Mucosa of rectum (tissue), 2 donors: ENCODE measurements around the gene PCNX2.

ENCODE experiments used
- H3K27ac ChIP-seq, 2 donors: one replicate each; pipeline ENCODE4 v1.7.0; 2013; ENCODE audit warnings: inconsistent platforms in 2 of 2, low read depth in 2 of 2, low read length in 2 of 2
- H3K27me3 ChIP-seq, 2 donors: one replicate each; pipeline ENCODE4 v1.7.0; 2013; ENCODE audit warnings: low read length in 2 of 2; ENCODE audit not compliant: control insufficient read depth in 2 of 2, insufficient read depth in 2 of 2
- H3K36me3 ChIP-seq, 2 donors: one replicate each; pipeline ENCODE4 v1.7.0; 2013; ENCODE audit warnings: low read length in 2 of 2; ENCODE audit not compliant: control insufficient read depth in 2 of 2, insufficient read depth in 2 of 2
- H3K4me1 ChIP-seq, 2 donors: one replicate each; pipeline ENCODE4 v1.7.0; 2013; ENCODE audit warnings: low read length in 2 of 2, mild to moderate bottlenecking in 1 of 2; ENCODE audit not compliant: control insufficient read depth in 2 of 2, insufficient read depth in 2 of 2
- H3K4me3 ChIP-seq, 2 donors: one replicate each; pipeline ENCODE4 v1.7.0; 2013; ENCODE audit warnings: low read length in 2 of 2
- H3K9ac ChIP-seq, 2 donors: one replicate each; pipeline ENCODE4 v1.7.0; 2013; ENCODE audit warnings: low read length in 2 of 2, low read depth in 1 of 2, mild to moderate bottlenecking in 1 of 2
- H3K9me3 ChIP-seq, 2 donors: one replicate each; pipeline ENCODE4 v1.7.0; 2013; ENCODE audit warnings: low read length in 2 of 2; ENCODE audit not compliant: control insufficient read depth in 2 of 2
- donor health status: healthy.
- donor health status: Normal muscosa, but diverticular disease.

Gene PCNX2

GRCh38 chr1:232985882-232986526 lies 309.5 kb downstream of the PCNX2 start:
- Histone ChIP-seq H3K27ac (no peak overlapping the region), H3K4me1 (peaks cover 7 to 13% of the 10 kb centered on the region in 2 donors), H3K36me3 (no peaks in the 10 kb centered on the region), H3K9me3 (no peaks in the 10 kb centered on the region), H3K9ac (no peak overlapping the region), H3K27me3 (no peaks in the 10 kb centered on the region), H3K4me3 (no peak overlapping the region)

DNA sequence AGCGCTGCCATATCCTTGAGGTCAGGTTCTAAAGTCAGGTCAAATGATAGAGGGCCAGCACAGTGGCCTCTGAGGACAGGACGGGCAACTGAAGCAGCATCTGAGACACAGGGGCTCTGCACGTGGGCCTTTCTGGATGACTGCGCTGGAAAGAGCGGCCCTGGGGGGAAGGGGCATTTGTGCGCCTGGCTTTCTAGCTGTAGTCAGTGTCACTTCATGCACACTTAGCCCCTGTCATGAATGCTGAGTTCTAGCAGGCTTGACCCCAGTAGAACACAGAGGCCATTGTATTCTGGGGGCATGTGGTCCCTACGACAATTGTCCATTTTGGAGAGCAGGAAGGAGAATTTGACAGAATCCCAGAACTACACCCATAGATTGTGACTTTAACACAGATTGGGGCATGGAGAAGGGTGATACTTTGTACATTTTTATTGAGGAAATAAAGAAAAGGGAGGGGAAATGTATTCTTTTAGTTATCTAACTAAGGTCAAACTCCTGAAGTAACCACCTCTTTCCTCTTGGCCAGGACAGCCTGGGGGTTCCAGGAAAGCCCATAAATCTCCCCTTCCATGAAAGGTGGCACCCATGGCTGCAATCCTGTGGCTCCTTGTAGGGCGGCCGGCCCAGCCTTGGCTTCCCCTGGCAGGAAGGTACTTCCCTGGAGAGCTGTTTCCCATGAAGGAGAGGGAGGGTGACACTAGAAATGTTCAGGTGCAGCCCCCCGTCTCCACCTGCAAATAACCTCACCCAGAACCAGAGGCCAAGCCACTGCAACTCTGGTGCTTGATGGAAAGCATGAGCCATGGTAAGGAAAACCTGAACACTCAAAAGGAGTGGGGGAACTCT lies 310.7 kb downstream of the PCNX2 start:
- Histone ChIP-seq H3K4me1 (peaks cover 7 to 13% of the 10 kb centered on the region in 2 donors), H3K4me3 (no peak overlapping the region), H3K27ac (peak overlapping the region; percentile 43 to 58), H3K36me3 (peaks cover 0 to 1% of the 10 kb centered on the region in 2 donors), H3K27me3 (no peaks in the 10 kb centered on the region), H3K9me3 (no peaks in the 10 kb centered on the region), H3K9ac (no peak overlapping the region)

GRCh38 chr1:232983817-232984567 lies 311.5 kb downstream of the PCNX2 start:
- Histone ChIP-seq H3K27ac (peak overlapping the region in 1 of 2 donors; percentile 43), H3K4me3 (no peak overlapping the region), H3K36me3 (peaks cover 2 to 4% of the 10 kb centered on the region in 2 donors), H3K9me3 (no peaks in the 10 kb centered on the region), H3K27me3 (no peaks in the 10 kb centered on the region), H3K4me1 (peaks cover 7 to 13% of the 10 kb centered on the region in 2 donors), H3K9ac (no peak overlapping the region)

GRCh38 chr1:232983375-232983774 lies 312.1 kb downstream of the PCNX2 start:
- Histone ChIP-seq H3K27ac (no peak overlapping the region), H3K9ac (no peak overlapping the region), H3K4me3 (no peak overlapping the region), H3K27me3 (no peaks in the 10 kb centered on the region), H3K4me1 (peaks cover 7 to 13% of the 10 kb centered on the region in 2 donors), H3K36me3 (peaks cover 2 to 4% of the 10 kb centered on the region in 2 donors), H3K9me3 (no peaks in the 10 kb centered on the region)

DNA sequence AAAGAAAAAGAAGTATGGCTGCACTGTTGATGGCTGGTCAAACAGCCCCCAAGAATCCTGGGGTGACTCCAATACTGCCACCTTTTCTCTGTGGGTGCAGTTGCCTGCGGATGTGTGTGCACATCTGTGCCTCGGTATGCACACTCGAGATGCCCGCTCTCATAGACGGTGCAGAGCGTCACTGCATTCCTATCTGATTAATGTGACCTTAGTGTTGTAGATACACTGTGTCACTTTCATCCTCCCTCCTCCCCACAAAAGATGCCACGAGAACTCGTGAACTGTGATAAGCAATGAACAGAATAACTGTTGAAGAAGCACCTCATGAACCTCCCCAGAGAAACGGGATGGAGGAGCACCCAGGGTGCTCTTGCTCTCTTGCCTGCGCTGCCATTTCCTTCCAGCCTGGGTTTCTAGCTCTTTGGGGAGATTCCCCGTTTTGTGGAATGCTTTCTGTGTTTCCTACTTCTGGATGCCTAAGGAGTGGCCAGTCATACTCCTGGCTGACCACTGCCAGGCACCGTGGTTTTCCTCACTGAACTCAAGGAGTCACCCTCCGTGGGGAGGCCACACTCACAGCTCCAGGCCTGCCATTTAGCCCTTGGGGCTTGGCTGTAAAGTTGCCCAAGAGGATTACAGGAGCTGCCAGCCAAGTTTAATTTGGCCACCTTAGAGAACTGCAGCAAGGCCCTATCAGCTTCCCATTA lies 313.1 kb downstream of the PCNX2 start:
- Histone ChIP-seq H3K9ac (no peak overlapping the region), H3K36me3 (peaks cover 2 to 11% of the 10 kb centered on the region in 2 donors), H3K27me3 (no peaks in the 10 kb centered on the region), H3K9me3 (no peaks in the 10 kb centered on the region), H3K4me1 (peaks cover 7 to 13% of the 10 kb centered on the region in 2 donors), H3K27ac (no peak overlapping the region), H3K4me3 (no peak overlapping the region)

- no peaks in the 10 kb centered on the region for H3K27me3 ChIP-seq
- H3K4me1 ChIP-seq, result peaks cover 7 to 13% of the 10 kb centered on the region in 2 donors
- no peak overlapping the region for H3K9ac ChIP-seq
- H3K4me3 ChIP-seq, result no peak overlapping the region
- H3K27ac ChIP-seq, result no peak overlapping the region
- peaks cover 8 to 24% of the 10 kb centered on the region in 2 donors for H3K36me3 ChIP-seq
- no peaks in the 10 kb centered on the region for H3K9me3 ChIP-seq
These were observed 314.5 kb downstream of the PCNX2 start for GRCh38 chr1:232980986-232981560.

GRCh38 chr1:232980355-232980978 lies 315.1 kb downstream of the PCNX2 start:
- H3K36me3 ChIP-seq, result peaks cover 8 to 25% of the 10 kb centered on the region in 2 donors
- H3K9ac ChIP-seq, result no peak overlapping the region
- no peaks in the 10 kb centered on the region for H3K9me3 ChIP-seq
- no peaks in the 10 kb centered on the region for H3K27me3 ChIP-seq
- peaks cover 4 to 13% of the 10 kb centered on the region in 2 donors for H3K4me1 ChIP-seq
- no peak overlapping the region for H3K4me3 ChIP-seq
- no peak overlapping the region for H3K27ac ChIP-seq

DNA sequence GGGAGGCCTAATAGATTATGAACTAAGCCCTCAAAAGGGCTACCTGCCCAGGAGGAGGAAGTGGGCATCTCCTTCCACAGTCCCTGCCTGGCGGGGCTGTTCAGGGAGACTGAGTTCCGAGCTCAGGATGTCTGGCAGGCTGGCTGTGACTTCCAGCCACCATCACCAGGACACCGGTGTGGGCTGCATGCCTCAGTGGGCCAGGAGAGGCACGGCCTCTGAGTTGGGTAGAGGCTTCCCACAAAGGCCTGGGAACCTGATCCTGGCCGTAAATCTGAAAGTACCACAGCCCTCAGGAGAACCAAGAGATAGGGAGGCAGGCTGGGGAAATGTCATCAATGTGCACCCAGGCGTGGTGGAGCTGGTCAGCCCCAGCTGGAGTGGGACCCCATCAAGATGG lies 316.0 kb downstream of the PCNX2 start:
- H3K9ac ChIP-seq, result no peak overlapping the region
- H3K9me3 ChIP-seq, result no peaks in the 10 kb centered on the region
- no peak overlapping the region for H3K4me3 ChIP-seq
- peaks cover 9 to 27% of the 10 kb centered on the region in 2 donors for H3K36me3 ChIP-seq
- peaks cover 3 to 5% of the 10 kb centered on the region in 2 donors for H3K4me1 ChIP-seq
- H3K27me3 ChIP-seq, result no peaks in the 10 kb centered on the region
- no peak overlapping the region for H3K27ac ChIP-seq

DNA sequence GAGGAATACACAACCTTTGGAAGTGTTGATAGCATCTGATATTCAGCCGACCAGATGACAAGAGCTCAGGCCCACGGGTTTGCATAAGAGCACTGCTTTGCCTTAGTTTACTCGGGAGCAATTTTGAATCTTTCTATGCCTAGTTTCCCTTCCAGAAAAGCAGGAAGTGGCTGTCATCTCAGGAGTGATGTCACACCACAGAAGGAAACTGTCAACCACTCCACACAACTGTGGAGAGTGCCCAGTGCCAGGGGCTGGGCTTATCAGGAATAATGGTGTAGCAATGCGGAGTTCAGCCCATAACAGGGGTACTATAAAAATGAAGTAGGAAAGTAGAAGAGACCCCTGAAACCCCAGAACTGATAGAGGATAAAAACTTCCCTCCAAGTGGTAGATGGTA lies 316.7 kb downstream of the PCNX2 start:
- H3K9ac ChIP-seq, result no peak overlapping the region
- H3K4me1 ChIP-seq, result no peaks in the 10 kb centered on the region
- no peaks in the 10 kb centered on the region for H3K27me3 ChIP-seq
- peaks cover 16 to 32% of the 10 kb centered on the region in 2 donors for H3K36me3 ChIP-seq
- no peak overlapping the region for H3K27ac ChIP-seq
- peaks cover 3 to 5% of the 10 kb centered on the region in 2 donors for H3K9me3 ChIP-seq
- H3K4me3 ChIP-seq, result no peak overlapping the region
